Endothelial cell of umbilical vein (primary cell): ENCODE data around the gene COLEC11. TPM values are rescaled to one million over a fixed set of nuclear protein-coding genes. Genes with fewer than 3 reads are reported as not detected.

Experiments used
- BruUV-seq: library from RNA; stranded (reverse); fragments of 400-500 nt; replicated peaks from 2 replicates; lab custom pipeline; 2021; lab: Mats Ljungman, UMichigan
- CTCF ChIA-PET: fragments of 300-600, 350-600 bp; sonication (Branson Sonifier 250); formaldehyde crosslinking; loops from one replicate; lab custom pipeline; 2021; ENCODE audit warnings: antibody characterized with exemption, inconsistent platforms; lab: Charles Lee
- POLR2A ChIA-PET: fragments of 300-600, 350-600 bp; sonication (Branson Sonifier 250); formaldehyde crosslinking; loops from one replicate; lab custom pipeline; 2021; ENCODE audit warnings: antibody characterized with exemption, inconsistent platforms; lab: Charles Lee
- DNase-seq: peaks from one replicate; pipeline ENCODE4 v3.0.0-alpha.2; 2011; ENCODE audit warnings: low read depth, low spot score
- FAIRE-seq: peaks from 2 replicates; lab custom pipeline; 2011; peaks lifted over from hg19 to GRCh38; lab: Jason Lieb, UNC
- H2AFZ ChIP-seq: 2 replicates; pipeline ENCODE4 v1.6.0; 2012; ENCODE audit warnings: low read depth, low read length, control low read depth, inconsistent platforms
- H3K27ac ChIP-seq: 2 replicates; pipeline ENCODE4 v1.5.1; 2011; ENCODE audit warnings: low read depth, mild to moderate bottlenecking, control low read depth, low read length, moderate library complexity; ENCODE audit not compliant: insufficient read depth
- H3K27me3 ChIP-seq, 2 experiments: 2 replicates each; pipeline versions ENCODE4 v1.6.0 to v1.6.1; 2011; ENCODE audit warnings: low read length in 2 of 2, mixed read lengths in 1 of 2; ENCODE audit not compliant: control insufficient read depth in 2 of 2, insufficient read depth in 2 of 2
- H3K36me3 ChIP-seq, 2 experiments: 2 replicates in 1 of 2; 3 replicates in 1 of 2; pipeline ENCODE4 v1.5.1; 2011; ENCODE audit warnings: low read length in 2 of 2, mild to moderate bottlenecking in 1 of 2, moderate library complexity in 1 of 2; ENCODE audit not compliant: control insufficient read depth in 2 of 2, insufficient read depth in 2 of 2; ENCODE audit errors: extremely low read depth in 1 of 2
- H3K4me1 ChIP-seq: 3 replicates; pipeline ENCODE4 v1.5.1; 2011; ENCODE audit warnings: mild to moderate bottlenecking, low read length; ENCODE audit not compliant: control insufficient read depth, insufficient read depth; ENCODE audit errors: extremely low read depth
- H3K4me2 ChIP-seq: 2 replicates; pipeline ENCODE4 v1.6.1; 2011; ENCODE audit warnings: low read length, control low read depth, mixed read lengths; ENCODE audit not compliant: insufficient read depth
- H3K4me3 ChIP-seq, 3 experiments: fragments of 200-600 bp in 1 of 3; sonication (generic), shearing (Covaris generic) in 1 of 3; replicated peaks in 1 of 3; 2 replicates each; pipeline ENCODE4 v1.5.1; 2011 to 2016; ENCODE audit warnings: control low read depth in 3 of 3, low read length in 3 of 3, mild to moderate bottlenecking in 2 of 3, inconsistent platforms in 1 of 3, low read depth in 1 of 3, moderate library complexity in 1 of 3; ENCODE audit not compliant: insufficient read depth in 1 of 3
- H3K79me2 ChIP-seq: 2 replicates; pipeline ENCODE4 v1.6.0; 2012; ENCODE audit warnings: low read length, inconsistent platforms; ENCODE audit not compliant: control insufficient read depth, insufficient read depth
- H3K9ac ChIP-seq: replicated peaks from 2 replicates; pipeline ENCODE3; 2011; ENCODE audit warnings: low read length, control low read depth; ENCODE audit not compliant: insufficient read depth; ENCODE audit errors: extremely low read depth
- H3K9me1 ChIP-seq: replicated peaks from 3 replicates; pipeline ENCODE4 v1.6.0; 2011; ENCODE audit warnings: mild to moderate bottlenecking, low read length; ENCODE audit not compliant: control insufficient read depth, insufficient read depth; ENCODE audit errors: extremely low read depth
- H3K9me3 ChIP-seq: replicated peaks from 2 replicates; pipeline ENCODE4 v1.5.1; 2012; ENCODE audit warnings: low read length, inconsistent platforms; ENCODE audit not compliant: control insufficient read depth, insufficient read depth
- H4K20me1 ChIP-seq: replicated peaks from 2 replicates; pipeline ENCODE3; 2011; ENCODE audit warnings: mild to moderate bottlenecking, low read length; ENCODE audit not compliant: control insufficient read depth, insufficient read depth; ENCODE audit errors: extremely low read depth
- CTCF ChIP-seq, 2 donors: IDR thresholded peaks; 1 replicate in 1 of 2; 2 replicates in 1 of 2; pipeline ENCODE4 v1.5.1; 2011; ENCODE audit warnings: low read length in 2 of 2, mild to moderate bottlenecking in 2 of 2, moderate library complexity in 2 of 2, control low read depth in 1 of 2, inconsistent platforms in 1 of 2, low read depth in 1 of 2; ENCODE audit not compliant: insufficient read depth in 1 of 2; ENCODE audit errors: extremely low read depth in 1 of 2
- EZH2 ChIP-seq: IDR thresholded peaks from 2 replicates; pipeline ENCODE4 v1.6.1; 2012; ENCODE audit warnings: borderline replicate concordance, low read depth, mild to moderate bottlenecking, moderate library complexity, low read length, inconsistent platforms; ENCODE audit not compliant: severe bottlenecking
- FOS ChIP-seq: IDR thresholded peaks from 2 replicates; pipeline ENCODE4 v1.6.1; 2011; ENCODE audit warnings: mild to moderate bottlenecking, low read length, moderate library complexity, borderline replicate concordance; ENCODE audit not compliant: insufficient read depth
- GATA2 ChIP-seq: IDR thresholded peaks from 2 replicates; pipeline ENCODE4 v1.7.0; 2011; ENCODE audit warnings: low read depth, mild to moderate bottlenecking, moderate library complexity, mixed read lengths, low read length; ENCODE audit not compliant: insufficient read length, insufficient read depth
- JUN ChIP-seq: IDR thresholded peaks from 2 replicates; pipeline ENCODE4 v1.6.1; 2011; ENCODE audit warnings: borderline replicate concordance, low read depth; ENCODE audit not compliant: insufficient read length, insufficient read depth
- MAX ChIP-seq: IDR thresholded peaks from 2 replicates; pipeline ENCODE4 v1.6.1; 2011; ENCODE audit not compliant: insufficient read depth, insufficient read length
- MYC ChIP-seq: IDR thresholded peaks from one replicate; pipeline ENCODE4 v1.6.1; 2011; ENCODE audit warnings: mild to moderate bottlenecking, low read depth, low read length
- POLR2A ChIP-seq: IDR thresholded peaks from 2 replicates; pipeline ENCODE4 v1.6.1; 2012; ENCODE audit warnings: low read depth, mild to moderate bottlenecking, control low read depth, low read length
- POLR2AphosphoS5 ChIP-seq: IDR thresholded peaks from 2 replicates; pipeline ENCODE4 v1.6.1; 2012; ENCODE audit warnings: low read depth, mild to moderate bottlenecking, control low read depth, low read length, moderate library complexity; ENCODE audit not compliant: insufficient read depth
- dilution Hi-C: fragments of 300-500 bp; cut with MboI; formaldehyde crosslinking; loops from one replicate; pipeline ENCODE4 v1.15.0; 2019; ENCODE audit warnings: low sequenced_read_pairs; ENCODE audit not compliant: extremely low pct_ligation_motif_present
- intact Hi-C: fragments of 100-400 bp; cut with micrococcal nuclease; formaldehyde crosslinking; loops from one replicate; pipeline ENCODE4 v1.10.0; 2022
- polyA plus RNA-seq, 4 experiments: library from polyadenylated mRNA; depleted of rRNA in 3 of 4; stranded (reverse) in 3 of 4; unstranded in 1 of 4; fragments of >200 nt; gene quantifications; 2 replicates each; pipeline versions ENCODE4 v1.2.1 to v1.2.3, GENCODE V29; 2011 to 2012; ENCODE audit warnings: missing spikeins in 1 of 4
- total RNA-seq: library from RNA; stranded (reverse); gene quantifications from 2 replicates; pipeline ENCODE4 v1.2.3, GENCODE V29; 2021

Gene COLEC11
- total and polyA plus RNA-seq, 2 donors (not counting 3 experiments of a cell fraction or from before 2014, with no cell fraction given): 0.15 TPM; not detected in 1

DNA sequence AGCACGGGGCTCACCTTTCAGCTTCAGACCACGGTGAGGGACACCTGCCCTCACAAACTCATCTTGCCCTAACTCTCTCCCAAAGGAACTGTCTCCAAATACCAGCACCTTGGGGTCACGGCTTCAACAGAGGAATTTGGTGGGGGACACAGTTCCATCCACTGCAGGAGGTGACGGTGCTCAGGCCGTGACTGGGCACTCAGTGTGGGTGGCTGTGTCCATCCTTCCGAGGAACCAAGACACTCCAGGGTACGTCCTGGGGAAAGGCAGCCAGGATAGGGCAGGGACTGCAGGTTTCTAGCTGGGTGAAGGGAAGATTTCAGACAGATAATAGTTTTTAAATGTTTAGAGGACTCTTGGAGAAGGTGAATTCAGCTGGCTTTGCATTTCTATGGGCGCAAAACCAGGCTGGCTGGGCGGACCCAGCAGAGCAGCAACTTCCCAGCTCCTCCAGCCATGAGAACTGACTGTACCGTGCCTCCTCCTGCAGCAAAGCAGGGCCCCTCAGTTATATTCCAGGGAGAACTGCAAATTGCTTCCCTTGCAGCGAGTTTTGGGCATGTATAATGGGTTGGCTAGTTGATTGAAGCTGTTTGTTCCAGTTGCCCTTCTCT lies 39.2 kb downstream of the COLEC11 start:
- DNase-seq: no peak
- TF ChIP-seq JUN (no peak), MYC (no peak), FOS (no peak), POLR2A (no peak), CTCF (IDR thresholded peaks at IDR 0.05; ENCODE audit: extremely low read depth in 1 of 2, insufficient read depth in 1 of 2, low read depth in 1 of 2, low read length in 2 of 2) (no peak), POLR2AphosphoS5 (no peak), GATA2 (no peak), EZH2 (no peak), MAX (no peak)
- dilution Hi-C loops: no loop called here
- no peak for FAIRE-seq
- Histone ChIP-seq H3K27ac (no peak overlapping the region), H3K9me1 (no peaks in the 10 kb centered on the region), H3K79me2 (no peaks in the 10 kb centered on the region), H3K4me2 (no peak overlapping the region), H3K4me1 (no peaks in the 10 kb centered on the region), H3K9ac (no peak overlapping the region), H4K20me1 (no peaks in the 10 kb centered on the region), H2AFZ (no peak overlapping the region), H3K27me3 (no peaks in the 10 kb centered on the region), H3K9me3 (no peaks in the 10 kb centered on the region), H3K36me3 (no peaks in the 10 kb centered on the region), H3K4me3 (no peak overlapping the region)
- CTCF ChIA-PET: no interaction called here
- intact Hi-C loops: no loop called here
- BruUV-seq: no TSS peak
- POLR2A ChIA-PET: no interaction called here
